Thoracic aorta (tissue), 2 donors: ENCODE measurements around the gene ZNF516. TPM values are rescaled to one million over a fixed set of nuclear protein-coding genes. Genes with fewer than 3 reads are reported as not detected.

ENCODE experiments used
- ATAC-seq: fragments of 150-250 bp; one replicate; pipeline ENCODE4 v1.8.0; 2017; ENCODE audit warnings: low read depth; ENCODE audit not compliant: insufficient number of reproducible peaks, low FRiP score
- DNase-seq: peaks from one replicate; pipeline ENCODE4 v3.0.0-alpha.2; 2020; ENCODE audit warnings: low spot score
- H3K27ac ChIP-seq, 2 donors: fragments of 200-600 bp; sonication (generic); 1 replicate in 1 of 2; 2 replicates in 1 of 2; pipeline ENCODE4 v1.5.1; 2016; ENCODE audit warnings: mild to moderate bottlenecking in 2 of 2, moderate library complexity in 2 of 2
- H3K27me3 ChIP-seq: fragments of 200-600 bp; sonication (generic); replicated peaks from 2 replicates; pipeline ENCODE4 v1.6.0; 2016; ENCODE audit warnings: mild to moderate bottlenecking; ENCODE audit not compliant: insufficient read depth
- H3K36me3 ChIP-seq: fragments of 200-600 bp; sonication (generic); one replicate; pipeline ENCODE4 v1.5.1; 2016
- H3K4me1 ChIP-seq, 2 donors: fragments of 200-600 bp; sonication (generic); 1 replicate in 1 of 2; 2 replicates in 1 of 2; pipeline versions ENCODE4 v1.5.1 to v1.6.0; 2016; ENCODE audit warnings: low read depth in 2 of 2, mild to moderate bottlenecking in 1 of 2; ENCODE audit not compliant: control insufficient read depth in 1 of 2
- H3K4me3 ChIP-seq: fragments of 200-600 bp; sonication (generic); 2 replicates; pipeline ENCODE4 v1.5.1; 2016; ENCODE audit warnings: mild to moderate bottlenecking
- H3K9me3 ChIP-seq: fragments of 200-600 bp; sonication (generic); 2 replicates; pipeline ENCODE4 v1.5.1; 2016
- CTCF ChIP-seq: fragments of 200-600 bp; sonication (generic); IDR thresholded peaks from one replicate; pipeline ENCODE4 v1.5.1; 2019; ENCODE audit warnings: antibody characterized with exemption
- total RNA-seq, 2 donors: library from RNA; depleted of rRNA; stranded (reverse); fragments of >200 nt; gene quantifications; one replicate each; pipeline versions ENCODE4 v1.1.0 to v1.2.3, GENCODE V29; 2016

The ZNF516 gene
- total RNA-seq, 2 donors from 2014 or later = 19.5 to 19.8 TPM

GRCh38 chr18:76457475-76457874 lies 37.6 kb downstream of the ZNF516 start:
- ATAC-seq (no peak), DNase-seq (no peak)
- H3K36me3 ChIP-seq = no peaks in the 10 kb centered on the region
- no peak overlapping the region for H3K27ac ChIP-seq
- H3K4me1 ChIP-seq = peaks cover 3 to 21% of the 10 kb centered on the region in 2 donors
- no peaks in the 10 kb centered on the region for H3K27me3 ChIP-seq
- H3K9me3 ChIP-seq = no peaks in the 10 kb centered on the region
- no peak for TF ChIP-seq CTCF
- H3K4me3 ChIP-seq = no peak overlapping the region

- ATAC-seq (no peak), DNase-seq (no peak)
- Histone ChIP-seq H3K4me3 (no peak overlapping the region), H3K36me3 (no peaks in the 10 kb centered on the region), H3K4me1 (peaks cover 3 to 22% of the 10 kb centered on the region in 2 donors), H3K27me3 (no peaks in the 10 kb centered on the region), H3K27ac (no peak overlapping the region), H3K9me3 (no peaks in the 10 kb centered on the region)
- TF ChIP-seq CTCF = no peak
Observed at GRCh38 chr18:76456823-76457222, 38.2 kb downstream of the ZNF516 start.

GRCh38 chr18:76456018-76456750 lies 38.9 kb downstream of the ZNF516 start:
- Histone ChIP-seq H3K27ac (no peak overlapping the region), H3K4me1 (peaks cover 6 to 25% of the 10 kb centered on the region in 2 donors), H3K9me3 (no peaks in the 10 kb centered on the region), H3K36me3 (no peaks in the 10 kb centered on the region), H3K4me3 (no peak overlapping the region), H3K27me3 (no peaks in the 10 kb centered on the region)
- DNase-seq = no peak
- ATAC-seq = no peak
- TF ChIP-seq CTCF = no peak

GRCh38 chr18:76455003-76455676 lies 39.9 kb downstream of the ZNF516 start:
- no peaks in the 10 kb centered on the region for H3K27me3 ChIP-seq
- H3K36me3 ChIP-seq = no peaks in the 10 kb centered on the region
- H3K4me1 ChIP-seq = peaks cover 4 to 21% of the 10 kb centered on the region in 2 donors
- no peak for TF ChIP-seq CTCF
- no peaks in the 10 kb centered on the region for H3K9me3 ChIP-seq
- DNase-seq (no peak), ATAC-seq (no peak)
- H3K4me3 ChIP-seq = no peak overlapping the region
- H3K27ac ChIP-seq = no peak overlapping the region

GRCh38 chr18:76454418-76454817 lies 40.6 kb downstream of the ZNF516 start:
- no peak for TF ChIP-seq CTCF
- Histone ChIP-seq H3K4me3 (no peak overlapping the region), H3K27ac (no peak overlapping the region), H3K9me3 (no peaks in the 10 kb centered on the region), H3K27me3 (no peaks in the 10 kb centered on the region), H3K36me3 (no peaks in the 10 kb centered on the region), H3K4me1 (peaks cover 3 to 23% of the 10 kb centered on the region in 2 donors)
- ATAC-seq (no peak), DNase-seq (no peak)
